ENCODE data around the gene EGLN2.
"Not testable (repeated sequence)": the region's sequence is repeated elsewhere in the genome, so short reads cannot be mapped to it uniquely, and the experiment has no call there.

EGLN2 gene

GRCh38 chr19:40763526-40763925 lies 35.5 kb upstream of the EGLN2 start:
- no peak overlapping the region for H3K4me3 ChIP-seq (ENCODE audit: control insufficient read depth, low read depth, low read length)
- DNase-seq (ENCODE audit: low read depth): no peak
- no peak for TF ChIP-seq CTCF (IDR thresholded peaks at IDR 0.05; ENCODE audit: control insufficient read depth, insufficient read depth, low read depth, low read length, missing control alignments)

- no peak for TF ChIP-seq CTCF (IDR thresholded peaks at IDR 0.05; ENCODE audit: control insufficient read depth, insufficient read depth, low read depth, low read length, missing control alignments)
- H3K4me3 ChIP-seq (ENCODE audit: control insufficient read depth, low read depth, low read length): no peak overlapping the region
- DNase-seq (ENCODE audit: low read depth): no peak
Measured at GRCh38 chr19:40763963-40764362, 35.0 kb upstream of the EGLN2 start.

GRCh38 chr19:40766385-40766784 lies 32.6 kb upstream of the EGLN2 start:
- DNase-seq (ENCODE audit: low read depth); H3K4me3 ChIP-seq (ENCODE audit: control insufficient read depth, low read depth, low read length): not testable (repeated sequence)

GRCh38 chr19:40768869-40769268 lies 30.1 kb upstream of the EGLN2 start:
- no peak for DNase-seq (ENCODE audit: low read depth)
- no peak overlapping the region for H3K4me3 ChIP-seq (ENCODE audit: control insufficient read depth, low read depth, low read length)
- TF ChIP-seq CTCF (IDR thresholded peaks at IDR 0.05; ENCODE audit: control insufficient read depth, insufficient read depth, low read depth, low read length, missing control alignments): no peak

GRCh38 chr19:40771101-40771862 lies 27.7 kb upstream of the EGLN2 start:
- H3K4me3 ChIP-seq (ENCODE audit: control insufficient read depth, low read depth, low read length); DNase-seq (ENCODE audit: low read depth): not testable (repeated sequence)

- H3K4me3 ChIP-seq (ENCODE audit: control insufficient read depth, low read depth, low read length): no peak within 1 kb of the TSS
- TF ChIP-seq CTCF (IDR thresholded peaks at IDR 0.05; ENCODE audit: control insufficient read depth, insufficient read depth, low read depth, low read length, missing control alignments): no peak
- no peak for DNase-seq (ENCODE audit: low read depth)
Measured at GRCh38 chr19:40774916-40775631, 23.9 kb upstream of the EGLN2 start, which contains the start of gene MIA. MIA (plus strand) TSS chr19:40775521; CDS start chr19:40775543, 22 bp downstream.

GRCh38 chr19:40775632-40776022 lies 23.4 kb upstream of the EGLN2 start:
- no peak for DNase-seq (ENCODE audit: low read depth)
- no peak overlapping the region for H3K4me3 ChIP-seq (ENCODE audit: control insufficient read depth, low read depth, low read length)
- TF ChIP-seq CTCF (IDR thresholded peaks at IDR 0.05; ENCODE audit: control insufficient read depth, insufficient read depth, low read depth, low read length, missing control alignments): no peak
